Measurements from ENCODE around the gene NUS1.
"Not testable (repeated sequence)": the region's sequence is repeated elsewhere in the genome, so short reads cannot be mapped to it uniquely, and the experiment has no call there.

NUS1 gene

DNA sequence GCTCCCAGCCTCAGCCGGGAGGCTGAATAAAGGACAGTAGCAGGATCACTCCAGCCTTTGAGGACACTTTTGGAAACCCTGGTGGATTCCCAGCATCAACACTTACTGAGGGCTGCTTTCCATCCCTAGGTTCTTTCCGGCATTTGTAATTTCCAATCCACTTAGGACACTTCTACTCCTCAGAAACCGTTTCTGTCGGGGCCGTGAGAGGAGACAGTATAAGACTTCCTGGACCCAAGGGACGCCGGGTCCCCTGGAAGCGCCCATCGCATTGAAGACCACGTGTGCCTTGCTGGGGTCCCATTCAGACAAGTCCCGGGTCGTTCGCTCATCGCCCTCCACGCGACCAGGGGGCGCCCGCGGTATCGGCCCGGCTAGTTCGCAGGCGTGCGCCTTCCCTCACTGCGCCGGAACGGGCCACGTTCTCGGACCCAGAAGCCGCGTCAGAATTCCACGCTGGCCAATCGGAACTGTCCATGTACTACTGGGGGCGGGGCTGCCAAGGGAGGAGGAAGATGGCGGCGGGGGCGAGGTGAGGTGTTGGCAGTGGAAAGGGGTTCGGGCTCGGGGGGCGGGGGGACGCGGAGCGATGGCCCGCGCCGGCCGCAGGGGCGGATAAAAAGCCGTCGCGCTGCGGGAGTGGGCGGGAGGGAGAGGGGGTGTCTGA, at the start of gene NUS1:
Gene NUS1, plus strand, starts transcription at position 479 of the 667 bp plus-strand sequence. CDS start 202 bp downstream, outside the sequence.
- peak; percentile 84 to 95 for DNase-seq

DNA sequence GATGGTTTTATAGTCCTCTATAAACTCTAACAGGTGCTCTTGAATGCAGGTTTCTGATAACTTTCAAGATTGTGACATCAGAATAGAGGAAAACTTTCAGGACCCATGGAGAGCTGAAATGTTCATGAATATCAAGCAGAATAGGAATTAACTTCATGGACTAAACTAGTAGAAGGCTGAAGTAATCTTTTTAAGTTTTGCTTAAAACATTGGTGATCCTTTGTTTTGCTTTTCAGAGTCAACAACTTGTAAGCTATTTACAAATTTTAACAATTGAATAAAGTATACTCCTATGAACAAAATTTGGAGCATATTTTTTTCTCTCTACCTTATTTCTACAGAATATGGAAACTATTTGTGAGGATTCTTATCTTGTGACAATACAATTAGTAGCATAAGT, 47.7 kb upstream of the NUS1 start:
- DNase-seq = no peak

DNA sequence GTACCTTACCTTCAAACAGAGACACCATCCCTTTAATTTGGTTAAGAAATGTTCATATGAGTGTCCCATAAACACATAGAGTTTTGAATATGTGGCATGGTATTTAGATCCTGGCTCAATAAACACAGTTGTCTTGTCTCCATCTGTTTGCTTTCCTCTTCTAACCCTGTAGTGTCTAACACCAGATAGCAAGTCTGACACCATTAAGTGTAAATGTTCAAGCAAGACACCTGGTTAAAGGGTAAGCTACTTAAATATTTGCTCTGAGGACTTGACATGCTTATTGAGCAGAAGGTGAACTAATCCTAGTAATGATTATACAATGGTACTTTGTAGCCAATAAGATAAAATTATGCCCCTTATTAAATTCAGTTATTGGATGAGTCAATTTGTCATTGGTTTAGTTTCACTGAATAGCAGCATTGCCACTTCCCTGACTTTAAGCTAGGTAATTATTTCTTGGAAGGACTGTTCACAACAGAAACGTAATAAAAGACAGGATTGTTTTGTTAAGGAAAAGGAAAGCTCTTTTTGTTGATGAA, 46.1 kb upstream of the NUS1 start:
- DNase-seq = no peak

DNA sequence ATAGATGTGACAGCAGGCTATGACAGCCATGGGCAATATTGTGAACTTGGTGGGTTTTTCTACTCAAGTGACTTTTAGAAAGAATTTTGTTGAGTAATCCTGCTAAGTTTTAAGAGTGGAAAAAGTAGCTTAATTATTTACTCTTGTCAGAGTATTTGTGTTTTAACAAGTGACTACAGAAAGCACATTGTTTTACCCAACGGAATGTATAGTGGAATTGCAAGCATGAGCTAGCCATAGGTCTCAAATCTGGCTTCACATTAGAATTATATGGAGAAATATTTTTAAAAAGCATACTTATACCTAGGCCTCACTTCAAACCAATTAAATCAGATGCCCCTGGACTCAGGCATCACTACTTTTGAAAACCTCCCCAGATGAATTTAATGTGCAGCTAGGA, 37.5 kb upstream of the NUS1 start:
- no peak for DNase-seq

DNA sequence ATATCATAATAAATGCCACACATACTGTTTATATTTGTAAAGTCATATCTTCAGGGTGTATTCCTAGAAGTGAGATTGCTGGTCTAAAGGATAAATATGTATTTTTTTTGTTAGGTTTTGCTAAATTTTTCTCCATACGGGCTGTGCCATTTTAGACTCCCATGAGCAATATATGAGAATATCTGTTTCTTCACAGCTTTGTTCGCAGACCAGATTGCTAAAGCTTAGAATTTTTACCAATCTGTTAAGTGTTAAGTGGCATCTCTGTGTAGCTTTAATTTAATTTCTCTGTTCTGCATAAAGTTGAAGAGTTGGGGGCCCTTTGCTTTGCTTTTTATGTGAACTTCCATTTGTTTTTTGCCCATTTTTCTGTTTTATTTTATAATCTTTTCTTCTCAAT, 32.3 kb upstream of the NUS1 start:
- no peak for DNase-seq

DNA sequence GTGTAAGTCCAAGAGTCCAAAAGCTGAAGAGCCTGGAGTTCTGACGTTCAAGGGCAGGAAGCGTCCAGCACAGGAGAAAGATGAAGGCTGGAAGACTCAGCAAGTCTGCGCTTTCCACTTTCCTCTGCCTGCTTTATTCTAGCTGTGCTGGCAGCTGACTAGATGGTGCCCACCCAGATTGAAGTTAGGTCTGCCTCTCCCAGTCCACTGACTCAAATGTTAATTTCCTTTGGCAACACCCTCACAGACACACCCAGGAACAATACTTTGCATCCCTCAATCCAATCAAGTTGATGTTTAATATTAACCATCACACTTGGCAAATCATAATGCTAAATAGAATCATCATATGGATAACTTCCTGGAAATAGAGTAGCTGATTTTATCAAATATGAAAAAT, 23.3 kb upstream of the NUS1 start:
- not testable (repeated sequence) for DNase-seq

DNA sequence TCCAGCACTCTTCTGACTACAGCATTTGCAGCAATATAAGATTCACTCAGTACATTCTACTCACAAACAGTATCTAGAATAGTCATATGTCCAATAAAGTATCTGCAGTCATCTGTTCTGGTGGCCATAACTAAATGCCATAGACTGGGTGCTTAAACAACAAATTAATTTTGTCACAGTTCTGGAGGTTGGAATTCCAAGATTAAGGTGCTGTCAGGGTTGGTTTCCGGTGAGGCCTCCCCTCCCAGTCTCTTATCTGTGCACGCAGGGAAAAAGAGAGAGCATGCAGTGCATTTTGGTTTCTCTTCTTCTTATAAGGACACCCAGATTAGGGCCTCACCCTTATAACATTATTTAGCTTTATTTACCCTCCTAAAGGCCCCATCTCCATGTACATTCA, 21.3 kb upstream of the NUS1 start:
- DNase-seq = no peak

DNA sequence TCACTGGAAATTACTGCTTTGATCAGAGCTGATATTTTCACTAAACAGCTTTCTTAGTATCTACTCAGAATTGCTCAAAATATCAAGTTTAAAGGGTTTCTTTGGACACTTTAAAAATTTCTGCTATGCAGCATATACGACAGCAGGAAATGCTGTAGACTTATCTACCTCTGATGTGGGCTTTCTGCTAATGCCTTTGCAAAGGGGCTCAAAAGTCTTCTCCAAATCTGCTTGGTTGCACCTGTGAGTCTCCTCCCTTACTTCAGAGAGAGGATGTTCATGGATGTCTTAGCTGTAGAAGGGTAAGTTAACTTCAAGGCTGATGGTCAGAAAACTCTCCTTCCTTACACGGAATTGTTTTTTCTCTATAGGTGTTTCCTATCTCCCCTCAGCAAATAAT, 19.9 kb upstream of the NUS1 start:
- DNase-seq = no peak

DNA sequence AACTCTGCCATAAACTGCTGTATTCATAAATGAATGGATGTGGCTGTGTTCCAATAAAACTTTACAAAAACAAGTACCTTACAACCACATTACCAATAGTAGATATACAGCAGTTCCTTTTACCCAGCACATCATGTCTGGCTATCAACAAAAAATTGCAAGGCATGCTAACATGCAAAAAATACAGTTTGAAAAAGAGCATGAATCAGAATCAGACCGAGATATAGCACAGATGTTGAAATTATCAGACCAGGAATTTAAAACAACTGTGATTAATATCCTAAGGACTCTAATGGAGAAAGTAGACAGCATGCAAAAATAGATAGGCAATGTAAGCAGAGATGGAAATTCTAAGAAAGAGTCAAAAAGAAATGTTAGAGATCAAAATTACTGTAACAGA, 8.4 kb upstream of the NUS1 start:
- no peak for DNase-seq

DNA sequence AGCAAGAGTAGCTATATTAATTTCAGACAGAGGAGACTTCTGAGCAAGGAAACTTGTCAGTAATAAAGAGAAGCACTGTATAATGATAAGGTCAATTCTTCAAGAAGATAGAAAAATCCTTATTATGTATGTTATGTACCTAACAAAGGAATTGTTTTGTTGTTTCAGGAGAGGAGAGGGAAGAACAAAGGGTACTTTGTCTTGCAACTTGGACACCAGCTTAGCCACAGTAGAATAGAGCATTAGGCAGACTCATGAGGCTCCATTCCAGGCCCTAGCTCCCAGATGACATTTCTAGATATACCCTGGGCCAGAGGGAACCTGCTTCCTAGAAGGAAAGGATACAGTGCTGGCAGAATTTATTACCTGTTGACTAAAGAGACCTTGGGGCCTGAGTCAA, 6.5 kb upstream of the NUS1 start:
- no peak for DNase-seq

DNA sequence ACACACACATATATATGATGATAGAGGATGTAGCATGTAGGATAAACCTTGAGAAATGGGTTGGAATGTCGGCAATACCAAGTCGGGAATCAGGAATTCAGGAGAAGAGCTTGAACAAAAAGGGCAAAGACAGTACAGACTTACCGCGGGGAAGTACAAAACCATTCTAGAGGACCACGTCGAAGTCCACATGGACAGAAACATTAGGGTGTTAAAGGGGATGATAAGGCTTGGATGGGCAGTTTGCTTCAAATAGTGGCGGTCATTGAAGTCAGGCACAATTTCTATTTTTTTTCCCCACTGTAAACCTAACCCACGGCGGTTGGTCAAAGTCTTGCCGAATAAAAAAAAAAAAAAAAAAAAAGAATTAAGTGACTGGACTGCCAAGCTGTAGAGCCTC, 766 bp upstream of the NUS1 start:
- DNase-seq = no peak

DNA sequence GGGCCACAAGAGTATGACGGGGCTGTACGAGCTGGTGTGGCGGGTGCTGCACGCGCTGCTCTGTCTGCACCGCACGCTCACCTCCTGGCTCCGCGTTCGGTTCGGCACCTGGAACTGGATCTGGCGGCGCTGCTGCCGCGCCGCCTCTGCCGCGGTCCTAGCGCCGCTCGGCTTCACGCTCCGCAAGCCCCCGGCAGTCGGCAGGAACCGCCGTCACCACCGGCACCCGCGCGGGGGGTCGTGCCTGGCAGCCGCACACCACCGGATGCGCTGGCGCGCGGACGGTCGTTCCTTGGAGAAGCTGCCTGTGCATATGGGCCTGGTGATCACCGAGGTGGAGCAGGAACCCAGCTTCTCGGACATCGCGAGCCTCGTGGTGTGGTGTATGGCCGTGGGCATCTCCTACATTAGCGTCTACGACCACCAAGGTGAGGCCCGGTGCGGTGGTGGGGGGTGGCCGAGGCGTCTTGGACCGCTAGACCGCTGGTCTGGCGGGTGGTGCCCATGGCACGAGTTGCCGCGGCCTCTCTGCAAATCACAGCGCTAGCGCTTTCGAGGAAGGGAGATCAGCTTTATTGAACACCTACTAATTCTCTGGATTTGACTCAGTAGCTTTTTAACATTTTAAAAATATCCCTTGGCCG, 511 bp downstream of the NUS1 start:
- not testable (repeated sequence) for DNase-seq

DNA sequence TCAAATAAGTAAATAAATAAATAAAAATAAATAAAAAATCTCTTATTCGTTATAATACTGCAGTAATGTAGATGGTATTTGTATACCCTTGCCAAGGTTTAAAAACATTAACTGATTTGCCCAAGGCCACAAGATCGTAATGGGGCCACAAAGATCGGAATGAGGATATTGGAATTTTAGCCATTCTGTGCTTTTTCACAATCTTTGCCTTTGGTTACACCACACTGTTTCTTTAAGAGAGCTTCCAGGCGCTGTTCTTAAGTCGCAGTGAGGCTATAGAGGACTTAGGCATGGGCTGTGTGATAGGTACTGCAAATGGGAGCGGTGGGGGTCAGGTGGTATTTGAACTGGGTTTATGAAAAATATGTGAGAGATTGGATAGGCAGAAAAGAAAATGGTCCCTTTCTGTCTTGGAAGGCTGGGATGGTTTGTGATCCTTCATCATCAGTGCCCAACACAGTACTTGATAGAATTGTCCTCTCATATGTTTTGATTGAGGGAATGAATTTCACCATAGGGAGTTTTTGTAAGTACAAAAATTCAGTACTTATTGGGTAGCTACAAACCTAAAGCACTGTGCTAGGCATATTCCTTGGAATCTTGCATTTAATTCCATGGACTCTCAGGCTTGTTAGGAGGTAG, 1.4 kb downstream of the NUS1 start:
- DNase-seq = no peak

DNA sequence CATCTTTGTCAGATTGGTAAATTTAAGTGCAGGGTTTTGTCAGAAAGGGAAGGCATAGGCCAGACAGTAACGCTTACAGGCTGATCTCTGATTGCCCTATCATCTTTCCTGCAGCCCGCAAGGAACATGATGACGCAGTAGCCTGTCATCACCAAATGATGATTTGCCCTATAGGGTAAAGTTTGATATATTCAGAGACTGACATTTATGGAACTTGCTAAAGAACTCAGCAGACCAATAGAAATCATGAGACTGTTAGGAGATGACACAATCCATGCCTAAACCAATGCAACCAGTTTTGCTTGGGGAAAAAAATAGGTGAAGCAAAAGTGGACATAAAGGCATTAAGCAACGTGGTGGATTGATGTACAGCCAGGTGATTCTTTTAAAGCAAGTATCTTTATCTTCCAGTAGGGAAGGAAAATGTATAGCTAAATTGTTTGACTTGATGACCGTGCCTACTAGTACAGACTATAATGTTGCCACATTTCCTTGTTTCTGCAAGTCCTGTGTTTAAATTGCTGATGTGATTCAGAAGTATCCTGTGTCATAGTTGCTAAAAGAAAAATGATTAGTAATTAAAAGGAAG, 2.4 kb downstream of the NUS1 start:
- no peak for DNase-seq

DNA sequence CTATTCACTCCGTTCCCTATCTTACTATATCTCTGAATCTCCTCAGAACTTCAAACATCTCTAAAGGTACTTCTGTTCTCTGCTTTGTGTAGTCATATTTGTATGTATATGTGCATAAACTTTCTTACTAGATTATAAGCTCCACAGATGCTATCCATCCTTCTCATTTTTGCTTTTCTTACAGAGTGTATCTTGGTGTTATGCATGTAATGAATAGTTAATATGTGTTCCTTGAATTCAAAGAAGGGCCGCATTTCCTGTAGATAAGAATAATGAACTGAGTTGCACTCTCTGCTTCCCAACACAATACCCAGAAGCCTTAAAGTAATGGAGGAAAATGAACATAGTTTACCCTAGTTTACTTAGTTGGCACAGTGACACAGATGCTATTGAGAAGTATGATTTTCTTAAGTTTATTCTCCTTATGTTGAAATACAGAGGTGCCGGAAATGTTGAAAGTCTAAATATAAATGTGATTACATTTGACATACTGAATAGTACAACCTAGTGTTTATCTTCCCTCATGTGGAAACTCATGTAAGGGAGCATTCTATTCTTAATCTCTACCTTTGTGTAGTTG, 6.0 kb downstream of the NUS1 start:
- no peak for DNase-seq

DNA sequence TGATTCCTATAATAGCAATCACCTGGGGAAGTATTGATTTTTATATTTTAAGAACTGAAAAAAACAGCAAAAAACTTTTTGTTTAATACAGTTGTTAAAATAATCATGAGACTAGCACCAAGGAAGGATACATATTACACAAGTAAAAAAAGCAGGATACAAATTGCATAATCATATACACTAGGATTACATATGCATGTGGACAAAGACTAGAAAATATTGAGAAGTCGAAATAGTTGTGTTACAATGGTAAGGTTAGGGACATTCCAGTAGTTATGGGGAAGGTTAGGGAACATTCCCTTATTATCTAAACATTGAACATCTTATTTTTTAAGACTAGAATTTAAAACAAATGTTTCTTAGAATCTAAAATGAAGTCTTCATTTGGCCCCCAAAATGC, 9.5 kb downstream of the NUS1 start:
- no peak for DNase-seq

DNA sequence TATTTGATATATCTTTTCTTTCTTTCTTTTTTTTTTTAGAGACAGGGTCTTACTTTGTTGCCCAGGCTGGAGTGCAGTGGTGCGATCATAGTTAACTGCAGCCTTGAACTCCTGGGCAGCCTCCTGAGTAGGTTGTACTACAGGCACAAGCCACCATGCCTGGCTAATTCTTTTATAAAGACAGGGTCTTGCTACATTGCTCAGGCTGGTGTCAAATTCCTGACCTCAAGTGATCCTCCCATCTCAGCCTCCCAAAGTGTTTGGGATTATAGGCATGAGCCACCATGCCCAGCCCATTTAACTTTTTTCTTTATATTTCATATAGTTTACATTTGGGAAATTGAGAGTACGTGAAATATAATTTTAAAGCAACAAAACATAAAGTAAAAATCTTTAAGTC, 10.1 kb downstream of the NUS1 start:
- DNase-seq = no peak

DNA sequence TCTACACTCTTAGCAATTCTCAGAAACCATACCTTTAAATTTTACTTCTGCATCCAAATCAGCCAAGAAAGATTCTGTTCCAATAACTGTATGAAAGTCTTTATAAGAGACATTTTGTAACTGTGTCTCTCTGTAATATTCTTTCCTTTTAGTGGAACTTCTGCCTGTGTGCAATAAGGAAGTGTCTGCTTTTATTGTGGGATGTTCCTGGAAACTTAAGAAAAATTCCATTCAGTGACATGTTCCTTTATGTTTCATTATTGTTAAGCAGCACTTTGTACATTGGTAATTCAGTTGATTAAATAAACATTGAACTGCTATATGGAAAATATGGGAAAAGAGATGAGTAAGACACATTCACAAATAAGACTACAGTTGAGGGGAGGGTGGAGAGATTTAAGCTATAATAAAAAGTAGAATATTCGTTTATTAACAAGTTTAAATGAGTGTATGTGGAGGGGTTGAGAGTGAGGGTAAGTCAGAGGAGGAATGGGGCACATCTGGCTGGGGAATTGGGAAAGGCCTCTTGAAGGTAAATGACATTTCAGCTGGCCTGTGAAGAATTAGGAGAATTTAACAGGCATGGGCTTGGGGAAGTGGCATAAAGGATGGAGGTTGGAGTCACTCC, 11.9 kb downstream of the NUS1 start:
- no peak for DNase-seq

DNA sequence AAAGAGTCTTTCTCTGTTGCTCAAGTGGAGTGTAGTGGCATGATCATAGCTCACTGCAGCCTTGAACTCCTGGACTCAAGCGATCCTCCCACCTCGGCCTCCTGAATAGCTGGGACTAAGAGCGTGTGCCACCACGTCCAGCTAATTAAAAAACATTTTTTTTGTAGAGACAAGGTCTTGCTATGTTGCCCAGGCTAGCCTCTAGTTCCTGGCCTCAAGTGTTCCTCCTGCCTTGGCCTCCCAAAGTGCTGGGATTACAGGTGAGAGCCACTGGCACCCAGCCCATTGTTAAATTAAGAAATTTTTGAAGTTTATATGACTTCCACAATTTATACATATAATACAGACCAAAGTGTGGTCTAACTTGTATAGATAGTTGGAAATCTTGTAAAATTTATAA, 14.3 kb downstream of the NUS1 start:
- DNase-seq = not testable (repeated sequence)

DNA sequence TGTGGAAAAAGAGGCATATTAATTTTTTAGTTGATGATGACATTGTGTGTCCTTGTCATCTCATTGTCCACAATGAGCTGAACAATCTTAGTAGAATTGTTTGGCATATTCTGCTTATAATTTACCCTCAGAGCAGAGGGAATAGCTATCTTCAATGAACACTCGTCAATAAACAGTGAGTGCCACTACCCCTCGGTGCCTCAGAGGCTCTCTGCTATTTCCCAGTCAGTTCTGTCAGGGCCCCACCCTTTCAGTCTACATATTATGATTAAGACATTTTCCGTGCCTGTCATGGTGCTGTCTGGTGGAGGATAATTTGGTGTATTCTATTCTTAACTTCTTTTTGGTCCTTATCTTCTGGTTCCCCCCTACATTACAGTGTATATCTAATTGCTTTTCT, 31.2 kb downstream of the NUS1 start:
- no peak for DNase-seq

DNA sequence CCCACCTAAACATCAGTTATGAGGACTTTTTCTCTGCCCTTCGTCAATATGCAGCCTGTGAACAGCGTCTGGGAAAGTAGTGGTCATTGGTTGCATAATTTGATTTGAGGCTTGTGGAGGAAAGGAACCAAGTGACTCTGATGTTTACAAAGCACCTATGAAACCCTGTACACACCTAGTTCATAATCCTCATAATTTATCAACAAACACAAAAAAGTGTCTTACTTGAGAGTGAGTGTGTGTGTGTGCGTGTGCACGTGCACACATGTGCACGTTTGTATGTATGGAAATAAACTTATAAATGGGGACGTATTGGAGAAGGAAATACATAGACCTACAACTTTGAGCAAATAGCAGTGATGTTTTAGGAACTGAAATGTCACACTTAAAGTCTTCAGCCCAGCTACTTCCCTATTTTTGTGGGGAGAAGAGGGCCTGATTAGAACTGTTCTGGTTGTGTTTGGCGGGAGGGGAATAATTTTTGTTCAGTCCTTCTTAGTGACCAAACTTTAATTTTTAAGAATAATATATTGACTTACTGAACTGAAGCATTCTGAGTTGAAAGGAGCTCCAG, 31.8 kb downstream of the NUS1 start:
- not testable (repeated sequence) for DNase-seq

DNA sequence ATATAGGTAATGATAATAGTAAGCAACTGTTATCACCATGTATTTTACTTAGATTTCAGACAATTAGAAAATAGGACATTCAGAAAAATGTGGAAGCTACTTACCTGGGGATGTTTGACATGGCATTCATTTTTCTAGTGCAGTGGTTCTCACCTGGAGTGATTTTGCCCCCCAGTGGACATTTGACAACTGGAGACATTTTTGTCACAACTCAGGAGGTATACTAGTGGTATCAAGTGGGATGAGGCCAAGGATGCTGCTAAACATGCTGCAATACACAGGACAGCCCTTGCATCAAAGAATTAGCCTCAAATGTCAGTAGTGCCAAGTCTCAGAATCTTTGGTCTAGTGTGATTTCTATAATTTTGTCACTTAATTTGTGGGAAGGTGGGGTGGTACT, 36.1 kb downstream of the NUS1 start:
- DNase-seq = no peak

DNA sequence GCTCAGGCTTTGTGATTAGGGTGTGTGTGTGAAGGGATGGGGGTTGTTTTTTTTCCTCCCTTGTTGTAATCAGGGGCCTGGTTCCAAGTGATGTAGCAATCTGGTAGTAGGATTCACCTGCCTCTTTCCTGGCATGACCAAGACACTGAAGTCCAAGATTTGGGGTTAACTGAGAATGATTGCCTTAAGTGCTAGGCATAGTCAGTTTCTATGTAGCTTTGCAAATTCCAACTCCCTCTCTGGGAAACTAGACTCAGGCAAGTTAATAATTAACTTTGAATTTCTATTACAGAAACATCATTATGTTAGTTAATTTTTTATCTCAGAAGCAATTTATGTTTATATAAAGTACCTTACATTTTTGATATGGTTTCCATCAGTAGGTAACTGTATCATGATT, 43.6 kb downstream of the NUS1 start:
- DNase-seq = no peak

All from cerebellar nuclear complex (tissue), 1 donor.